NCI-H345 treated with DMSO at 0.1 percent for 48 hours (cell line): ENCODE measurements around the gene PLA2G6.
"Not testable (repeated sequence)": the region's sequence is repeated elsewhere in the genome, so short reads cannot be mapped to it uniquely, and the experiment has no call there.

Experiments
- DNase-seq: peaks from one replicate; lab custom pipeline; 2025; ENCODE audit not compliant: unreplicated experiment; lab: John Stamatoyannopoulos, UW

PLA2G6 gene

DNA sequence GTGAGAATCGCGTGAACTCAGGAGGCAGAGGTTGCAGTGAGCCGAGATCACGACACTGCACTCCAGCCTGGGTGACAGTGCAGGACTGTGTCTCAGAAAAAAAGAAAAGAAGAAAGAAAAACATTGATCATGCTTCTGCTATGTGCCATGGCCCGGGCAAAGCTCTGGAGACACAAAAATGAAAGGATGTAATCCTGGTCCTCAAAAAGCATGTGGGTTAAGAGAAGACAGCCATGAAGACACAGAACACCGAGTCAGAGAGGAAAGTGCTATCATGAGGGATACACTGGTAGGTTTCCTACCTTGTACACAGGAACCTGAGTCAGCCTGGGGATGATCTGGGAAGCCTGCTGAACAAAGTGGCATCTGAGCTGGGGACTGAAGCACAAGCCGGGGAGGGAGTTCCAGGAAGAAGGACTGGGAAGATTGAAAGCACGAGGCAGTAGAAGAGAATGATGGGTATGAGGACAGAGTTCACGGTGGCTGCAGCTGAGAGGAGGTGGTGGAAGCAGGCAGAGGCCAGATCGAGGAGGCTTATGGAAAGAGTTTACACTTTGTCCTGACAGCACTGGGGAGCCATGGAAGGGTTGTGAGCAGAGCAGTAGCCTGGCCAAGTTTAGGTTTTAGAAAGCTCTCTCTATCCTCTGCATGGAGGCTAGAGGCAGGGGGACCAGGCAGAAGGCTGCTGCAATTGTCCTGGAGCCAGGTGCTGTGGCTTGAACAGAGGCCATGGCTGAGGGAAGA lies 10.3 kb upstream of the PLA2G6 start:
- no peak for DNase-seq

DNA sequence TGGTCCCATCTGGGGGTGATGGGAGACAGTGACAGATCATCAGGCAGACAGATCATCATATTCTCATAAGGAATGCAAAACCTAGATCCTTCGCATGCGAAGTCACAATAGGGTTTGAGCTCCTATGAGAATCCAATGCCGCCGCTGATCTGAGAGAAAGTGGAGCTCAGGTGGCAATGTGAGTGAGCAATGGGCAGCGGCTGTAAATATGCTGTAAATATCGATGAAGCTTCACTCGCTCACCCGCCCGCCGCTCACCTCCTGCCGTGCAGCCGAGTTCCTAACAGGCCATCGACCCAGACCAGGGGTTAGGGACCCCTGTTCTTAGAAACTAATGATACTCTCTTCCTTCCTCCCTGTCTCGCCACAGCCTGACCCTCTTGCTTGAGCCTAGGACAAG lies 9.4 kb upstream of the PLA2G6 start:
- no peak for DNase-seq

GRCh38 chr22:38190581-38190980 lies 9.0 kb upstream of the PLA2G6 start:
- no peak for DNase-seq

DNA sequence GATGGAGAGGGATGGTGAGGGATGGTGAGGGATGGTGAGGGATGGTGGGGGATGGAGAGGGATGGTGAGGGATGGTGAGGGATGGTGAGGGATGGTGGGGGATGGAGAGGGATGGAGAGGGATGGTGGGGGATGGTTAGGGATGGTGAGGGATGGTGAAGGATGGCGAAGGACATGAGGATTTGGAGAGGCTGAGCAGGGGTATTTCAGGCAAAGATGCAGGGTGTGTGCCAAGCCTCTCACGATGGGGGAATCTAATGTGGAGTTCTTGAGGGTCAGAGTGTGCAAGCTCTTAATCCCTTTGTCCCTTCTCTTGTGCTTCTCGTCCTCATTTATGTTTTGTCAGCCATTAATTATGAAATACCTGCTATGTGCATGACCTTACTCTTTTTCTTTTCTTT lies 7.5 kb upstream of the PLA2G6 start:
- no peak for DNase-seq

- DNase-seq, result peak; percentile 59
Measured at GRCh38 chr22:38187413-38188212, 6.0 kb upstream of the PLA2G6 start.

GRCh38 chr22:38186429-38186828 lies 4.8 kb upstream of the PLA2G6 start:
- DNase-seq, result no peak

DNA sequence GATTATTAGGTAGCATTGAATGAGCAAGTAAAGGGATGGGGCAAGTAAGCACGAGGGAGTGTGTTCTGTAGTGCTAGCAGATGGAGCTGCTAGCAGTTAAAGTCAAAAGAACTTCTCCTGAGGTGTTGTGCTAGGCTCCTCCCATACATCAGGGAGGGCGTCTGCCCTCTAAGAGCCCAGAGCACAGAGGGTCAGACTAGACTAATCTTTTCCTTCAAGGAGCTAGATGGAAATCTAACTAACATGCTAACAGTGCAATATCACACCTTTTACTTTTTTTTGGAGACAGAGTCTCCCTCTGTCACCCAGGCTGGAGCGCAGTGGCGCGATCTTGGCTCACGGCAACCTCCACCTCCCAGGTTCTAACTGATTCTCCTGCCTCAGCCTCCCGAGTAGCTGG lies 3.2 kb upstream of the PLA2G6 start:
- no peak for DNase-seq

GRCh38 chr22:38180841-38181452 lies 683 bp downstream of the PLA2G6 start:
- DNase-seq, result no peak

GRCh38 chr22:38178605-38178937 lies 3.1 kb downstream of the PLA2G6 start:
- not testable (repeated sequence) for DNase-seq

GRCh38 chr22:38177926-38178604 lies 3.6 kb downstream of the PLA2G6 start:
- no peak for DNase-seq

DNA sequence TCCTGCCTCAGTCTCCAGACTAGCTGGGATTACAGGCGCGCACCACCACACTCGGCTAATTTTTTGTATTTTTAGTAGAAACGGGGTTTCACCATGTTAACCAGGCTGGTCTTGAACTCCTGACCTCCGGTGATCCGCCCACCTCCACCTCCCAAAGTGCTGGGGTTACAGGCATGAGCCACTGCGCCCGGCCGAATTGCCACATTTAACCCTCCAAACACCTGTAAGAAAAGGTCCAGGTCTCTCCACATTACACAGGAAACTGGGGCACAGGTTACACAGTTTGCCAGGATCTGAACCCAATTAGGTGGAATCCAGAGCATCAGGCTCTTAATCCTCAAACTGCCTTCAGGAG lies 4.1 kb downstream of the PLA2G6 start:
- not testable (repeated sequence) for DNase-seq

- no peak for DNase-seq
Measured at GRCh38 chr22:38177044-38177443, 4.6 kb downstream of the PLA2G6 start.

- DNase-seq, result no peak
Measured at GRCh38 chr22:38176170-38176741, 5.4 kb downstream of the PLA2G6 start.

DNA sequence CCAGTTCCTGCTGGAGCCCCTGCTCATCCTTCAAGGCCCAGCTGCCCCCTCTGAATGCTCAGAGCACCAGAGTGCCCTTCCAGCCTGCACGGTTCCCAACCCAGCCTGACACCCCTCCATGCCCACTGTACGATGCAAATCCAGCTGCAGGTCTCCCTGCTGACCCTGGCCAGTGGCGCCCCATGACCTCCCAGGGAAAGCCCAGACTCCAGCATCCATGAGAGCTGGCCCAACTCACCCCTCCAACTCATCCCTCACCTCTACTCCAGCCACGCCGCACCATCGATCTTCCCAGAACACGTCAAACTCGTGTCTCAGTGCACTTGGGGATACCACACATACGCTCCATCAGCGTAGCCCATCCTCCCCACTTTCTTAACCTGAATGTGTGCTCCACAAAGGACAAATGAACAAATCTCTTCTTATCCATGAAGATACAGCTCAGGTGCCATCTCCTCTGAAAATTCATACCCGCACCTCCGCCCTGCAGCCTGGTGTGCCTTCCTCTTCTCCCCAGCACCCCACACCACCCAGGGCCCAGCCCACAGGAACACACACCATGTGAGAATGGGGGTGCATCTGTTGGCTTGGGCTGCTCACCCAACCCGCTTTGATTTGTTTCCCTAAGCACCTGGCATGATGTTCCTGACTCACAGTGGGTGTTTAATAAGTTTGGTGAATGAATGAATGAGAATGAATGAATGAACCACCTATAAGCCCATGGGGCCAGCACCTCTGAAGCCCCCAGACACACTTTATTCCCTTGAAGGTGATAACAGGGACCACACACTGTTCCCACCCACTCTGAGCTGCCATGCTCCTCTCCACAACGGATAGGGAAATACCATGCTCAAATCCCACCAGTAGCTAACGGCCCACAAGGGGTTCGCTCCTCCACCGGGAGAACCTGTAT lies 6.2 kb downstream of the PLA2G6 start:
- DNase-seq, result no peak

- no peak for DNase-seq
Measured at GRCh38 chr22:38174626-38175025, 7.0 kb downstream of the PLA2G6 start.

DNA sequence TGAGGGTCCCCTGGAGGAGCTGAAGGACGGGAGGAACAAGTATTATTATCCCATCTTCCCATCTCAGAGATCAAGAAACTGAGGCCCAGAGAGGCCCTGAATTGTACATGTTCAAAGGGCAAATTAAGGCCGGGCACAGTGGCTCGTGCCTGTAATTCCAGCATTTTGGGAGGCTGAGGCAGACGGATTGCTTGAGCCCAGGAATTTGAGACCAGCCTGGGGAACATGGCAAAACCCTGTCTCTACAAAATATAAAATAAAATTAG lies 8.1 kb downstream of the PLA2G6 start:
- no peak for DNase-seq

DNA sequence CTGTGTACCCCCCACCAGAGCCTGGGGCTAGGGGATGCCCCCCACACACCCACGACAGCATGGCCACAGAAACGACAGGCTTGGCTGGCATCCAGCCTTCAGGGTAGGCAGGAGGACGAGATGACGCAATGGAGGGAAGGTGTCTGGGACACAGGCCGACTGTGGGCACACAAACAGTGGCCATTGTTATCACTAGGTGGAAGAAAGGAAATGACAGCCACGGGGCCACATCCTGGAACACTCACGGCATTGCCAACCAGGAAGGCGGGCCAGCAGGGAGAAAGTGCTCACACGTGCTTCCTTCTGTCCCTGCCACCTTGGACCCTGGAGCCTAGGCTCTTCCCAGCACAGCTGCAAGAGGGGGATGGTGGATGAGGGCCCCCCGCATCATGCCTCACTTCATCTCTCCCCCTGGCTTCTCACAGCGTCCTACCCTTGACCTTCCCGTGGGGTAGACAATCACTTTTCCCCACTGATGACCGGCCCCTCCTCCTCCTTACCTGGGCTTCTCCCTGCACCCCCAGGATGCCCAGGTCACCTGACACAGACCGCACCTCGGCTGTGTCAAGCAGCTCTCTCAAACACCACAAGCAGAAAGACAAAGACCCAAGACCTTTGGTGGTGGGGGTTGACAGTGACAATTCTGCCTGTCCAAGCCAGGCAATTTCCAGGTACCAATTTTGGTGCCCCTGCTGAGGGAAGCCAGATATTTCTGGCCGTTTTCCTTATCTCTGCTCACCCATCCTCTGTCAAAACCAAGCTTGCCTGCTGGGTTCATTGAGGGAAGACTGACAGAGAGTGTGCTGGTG lies 8.6 kb downstream of the PLA2G6 start:
- DNase-seq, result no peak

- DNase-seq, result no peak
Measured at GRCh38 chr22:38171927-38172831, 9.5 kb downstream of the PLA2G6 start.

DNA sequence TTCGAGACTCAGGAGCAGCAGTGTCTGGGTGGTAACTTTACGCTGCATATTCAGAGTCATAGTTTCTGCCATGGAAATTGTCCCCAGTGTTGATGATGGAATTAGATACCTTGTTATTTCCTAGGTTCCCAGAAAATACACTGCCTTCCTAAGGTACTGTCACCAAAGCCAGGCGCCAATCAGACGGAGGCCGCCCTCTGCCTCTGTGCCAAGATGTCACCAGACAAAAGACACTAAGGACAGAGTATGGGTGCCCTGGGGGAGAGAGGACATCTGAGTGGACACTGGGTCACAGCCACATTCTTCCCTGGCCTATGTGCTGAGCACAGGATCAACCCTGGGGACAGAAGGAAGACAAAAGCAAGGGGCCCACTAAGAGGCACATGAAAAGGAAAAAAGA lies 11.2 kb downstream of the PLA2G6 start:
- no peak for DNase-seq
